HEK293 (cell line): ENCODE data around the gene LYPD3.

Source experiments
- GLIS1 ChIP-seq: fragments of 450-650 bp; formaldehyde crosslinking; IDR thresholded peaks from 2 replicates; pipeline ENCODE4 v1.5.1; 2016; ENCODE audit warnings: missing biosample characterization, missing genetic modification characterization
- INSM2 ChIP-seq: fragments of 450-650 bp; formaldehyde crosslinking; IDR thresholded peaks from 2 replicates; pipeline ENCODE4 v1.5.1; 2016; ENCODE audit warnings: missing biosample characterization, missing genetic modification characterization
- KLF1 ChIP-seq: fragments of 450-650 bp; formaldehyde crosslinking; IDR thresholded peaks from 2 replicates; pipeline ENCODE4 v1.5.1; 2016; ENCODE audit warnings: missing biosample characterization, missing genetic modification characterization
- KLF8 ChIP-seq: fragments of 450-650 bp; formaldehyde crosslinking; IDR thresholded peaks from 2 replicates; pipeline ENCODE4 v1.5.1; 2016; ENCODE audit warnings: missing biosample characterization, missing genetic modification characterization
- OSR2 ChIP-seq: fragments of 450-650 bp; formaldehyde crosslinking; IDR thresholded peaks from 2 replicates; pipeline ENCODE4 v1.5.1; 2016; ENCODE audit warnings: missing biosample characterization, missing genetic modification characterization
- PBX3 ChIP-seq: sonication (generic); formaldehyde crosslinking; IDR thresholded peaks from 2 replicates; pipeline ENCODE4 v1.8.1; 2022; ENCODE audit warnings: mild to moderate bottlenecking, moderate library complexity, missing genetic modification reagents
- PRDM4 ChIP-seq: fragments of 450-650 bp; formaldehyde crosslinking; IDR thresholded peaks from 2 replicates; pipeline ENCODE4 v1.5.1; 2017; ENCODE audit warnings: missing biosample characterization, missing genetic modification characterization
- WT1 ChIP-seq: fragments of 450-650 bp; formaldehyde crosslinking; IDR thresholded peaks from 2 replicates; pipeline ENCODE4 v1.5.1; 2016; ENCODE audit warnings: missing biosample characterization, missing genetic modification characterization
- ZBTB11 ChIP-seq: fragments of 450-650 bp; formaldehyde crosslinking; conservative IDR thresholded peaks from 2 replicates; pipeline ENCODE4 v1.5.1; 2016; ENCODE audit warnings: low read depth, missing biosample characterization, missing genetic modification characterization
- ZBTB17 ChIP-seq: fragments of 450-650 bp; formaldehyde crosslinking; IDR thresholded peaks from 2 replicates; pipeline ENCODE4 v1.5.1; 2016; ENCODE audit warnings: missing biosample characterization, missing genetic modification characterization
- ZBTB49 ChIP-seq: fragments of 450-650 bp; formaldehyde crosslinking; IDR thresholded peaks from 2 replicates; pipeline ENCODE4 v1.5.1; 2016; ENCODE audit warnings: missing biosample characterization, missing genetic modification characterization, low read depth
- ZNF146 ChIP-seq: fragments of 450-650 bp; formaldehyde crosslinking; IDR thresholded peaks from 2 replicates; pipeline ENCODE4 v1.5.1; 2016; ENCODE audit warnings: missing biosample characterization, missing genetic modification characterization
- ZNF24 ChIP-seq: fragments of 450-650 bp; formaldehyde crosslinking; IDR thresholded peaks from 2 replicates; pipeline ENCODE4 v1.5.1; 2016; ENCODE audit warnings: missing biosample characterization, missing genetic modification characterization
- ZNF324 ChIP-seq: fragments of 450-650 bp; formaldehyde crosslinking; IDR thresholded peaks from 2 replicates; pipeline ENCODE4 v1.5.1; 2016; ENCODE audit warnings: missing biosample characterization, missing genetic modification characterization
- ZNF335 ChIP-seq: fragments of 450-650 bp; formaldehyde crosslinking; conservative IDR thresholded peaks from 2 replicates; pipeline ENCODE4 v1.5.1; 2016; ENCODE audit warnings: missing biosample characterization, missing genetic modification characterization
- ZNF354C ChIP-seq: fragments of 450-650 bp; formaldehyde crosslinking; IDR thresholded peaks from 2 replicates; pipeline ENCODE4 v1.5.1; 2016; ENCODE audit warnings: missing biosample characterization, missing genetic modification characterization, low read depth, borderline replicate concordance
- ZNF416 ChIP-seq: fragments of 450-650 bp; formaldehyde crosslinking; IDR thresholded peaks from 2 replicates; pipeline ENCODE4 v1.5.1; 2016; ENCODE audit warnings: missing biosample characterization, missing genetic modification characterization
- ZNF518A ChIP-seq: fragments of 450-650 bp; formaldehyde crosslinking; conservative IDR thresholded peaks from 2 replicates; pipeline ENCODE4 v1.5.1; 2016; ENCODE audit warnings: low read depth, missing biosample characterization, missing genetic modification characterization
- ZNF529 ChIP-seq: fragments of 450-650 bp; formaldehyde crosslinking; IDR thresholded peaks from 2 replicates; pipeline ENCODE4 v1.5.1; 2017; ENCODE audit warnings: missing genetic modification characterization, missing biosample characterization; ENCODE audit not compliant: insufficient replicate concordance
- ZNF544 ChIP-seq: fragments of 450-650 bp; formaldehyde crosslinking; IDR thresholded peaks from 2 replicates; pipeline ENCODE4 v1.5.0; 2017; ENCODE audit warnings: missing biosample characterization, missing genetic modification characterization
- ZNF596 ChIP-seq: fragments of 450-650 bp; IDR thresholded peaks from 2 replicates; pipeline ENCODE4 v1.5.0; 2018; ENCODE audit warnings: missing biosample characterization, mild to moderate bottlenecking, missing genetic modification characterization, moderate library complexity
- ZNF600 ChIP-seq: fragments of 450-650 bp; formaldehyde crosslinking; IDR thresholded peaks from 2 replicates; pipeline ENCODE4 v1.5.1; 2016; ENCODE audit warnings: missing biosample characterization, missing genetic modification characterization
- ZNF629 ChIP-seq: fragments of 450-650 bp; formaldehyde crosslinking; IDR thresholded peaks from 2 replicates; pipeline ENCODE4 v1.5.1; 2017; ENCODE audit warnings: missing biosample characterization, missing genetic modification characterization
- ZNF768 ChIP-seq: fragments of 450-650 bp; formaldehyde crosslinking; IDR thresholded peaks from 2 replicates; pipeline ENCODE4 v1.5.1; 2018; ENCODE audit warnings: missing biosample characterization, mild to moderate bottlenecking, missing genetic modification characterization
- ZNF777 ChIP-seq: fragments of 450-650 bp; formaldehyde crosslinking; IDR thresholded peaks from 2 replicates; pipeline ENCODE4 v1.5.1; 2017; ENCODE audit warnings: missing biosample characterization, missing genetic modification characterization, borderline replicate concordance

LYPD3 gene

GRCh38 chr19:43470288-43470687 lies 4.9 kb upstream of the LYPD3 start (continued):
- no peak for TF ChIP-seq ZNF518A (tag by site-specific recombination)
- TF ChIP-seq ZNF629 (tag by site-specific recombination), result peak; percentile 84
- no peak for TF ChIP-seq OSR2
- peak; percentile 57; the same call in 1 of the 2 replicates for TF ChIP-seq ZNF768 (tag by site-specific recombination)
- TF ChIP-seq ZBTB49 (tag by site-specific recombination), result no peak
- TF ChIP-seq ZNF24 (tag by site-specific recombination), result peak; percentile 83; the same call in 1 of the 2 replicates
- TF ChIP-seq ZNF324 (tag by site-specific recombination), result no peak
- no peak for TF ChIP-seq PRDM4 (tag by site-specific recombination)
- peak; percentile 53; the same call in 1 of the 2 replicates for TF ChIP-seq KLF1 (tag by site-specific recombination)
- no peak for TF ChIP-seq KLF8 (tag by site-specific recombination)
- no peak for TF ChIP-seq ZNF354C
- 0 out of 2 replicates have a peak, but pooled peaks have one; percentile 31 for TF ChIP-seq ZBTB17 (tag by site-specific recombination)
- TF ChIP-seq WT1 (tag by site-specific recombination), result no peak
- peak; percentile 86 for TF ChIP-seq GLIS1
- TF ChIP-seq ZBTB11 (tag by site-specific recombination), result no peak
- TF ChIP-seq PBX3 (CRISPR knock-in tag), result no peak
- no peak for TF ChIP-seq ZNF416
- TF ChIP-seq ZNF777, result no peak
- TF ChIP-seq ZNF544 (tag by site-specific recombination), result no peak
- no peak for TF ChIP-seq ZNF529 (tag by site-specific recombination)
- no peak for TF ChIP-seq ZNF600 (tag by site-specific recombination)
- no peak for TF ChIP-seq ZNF596 (tag by site-specific recombination)
- TF ChIP-seq INSM2, result peak; percentile 25; the same call in 1 of the 2 replicates
- 0 out of 2 replicates have a peak, but pooled peaks have one; percentile 15 for TF ChIP-seq ZNF335 (tag by site-specific recombination)
- no peak for TF ChIP-seq ZNF146 (tag by site-specific recombination)
